ENCODE data around the gene ACSL4.
"Not testable (repeated sequence)": the region's sequence is repeated elsewhere in the genome, so short reads cannot be mapped to it uniquely, and the experiment has no call there.

Gene ACSL4

DNA sequence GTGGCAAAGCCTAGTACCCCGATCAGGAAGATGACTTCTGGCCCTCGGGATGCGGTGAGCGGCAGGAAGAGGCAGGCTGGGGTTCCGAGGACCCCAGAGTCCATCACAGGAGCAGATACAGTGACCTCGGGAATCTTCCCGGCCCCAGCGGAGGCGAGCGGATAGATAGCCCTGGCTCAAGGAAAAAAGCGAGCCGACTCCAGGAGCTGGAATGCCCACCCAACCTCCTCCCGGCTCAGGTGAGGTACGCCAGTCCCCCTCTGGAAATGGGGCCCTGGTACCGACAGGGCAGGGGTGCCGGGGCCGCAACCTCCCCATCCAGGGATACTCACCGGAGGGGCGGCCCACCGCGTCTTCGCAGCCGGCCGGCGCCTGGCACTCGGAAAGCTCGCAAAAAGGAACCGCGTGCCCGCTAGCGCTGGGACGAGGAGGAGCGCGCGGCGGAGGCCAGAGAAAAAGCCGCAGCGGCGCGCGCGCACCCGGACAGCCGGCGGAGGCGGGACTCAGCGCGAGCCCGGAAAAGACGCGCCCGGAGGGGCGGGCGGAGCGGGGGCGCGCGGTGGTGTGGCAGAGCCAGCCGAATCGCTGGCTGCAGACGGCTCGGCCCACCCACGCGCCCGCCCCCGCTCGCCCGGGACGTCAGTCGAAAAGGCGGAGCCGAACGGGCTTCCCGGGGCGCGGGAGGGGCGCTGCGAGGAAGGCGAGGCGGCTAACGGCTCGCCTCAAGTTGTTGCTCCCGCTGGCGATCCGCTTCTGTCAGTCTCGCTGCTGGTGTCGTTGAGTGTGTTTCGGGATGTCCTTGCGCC lies at the start of gene ACSL4:
Gene ACSL4 (minus strand): TSS at position 451 of the 806 bp plus-strand sequence. CDS start 49,894 bp downstream, outside the sequence.
- peak; percentile 27 for DNase-seq

GRCh38 chrX:109777749-109778148 lies 44.7 kb upstream of the ACSL4 start:
- no peak for DNase-seq

GRCh38 chrX:109776986-109777385 lies 43.9 kb upstream of the ACSL4 start:
- no peak for DNase-seq

DNA sequence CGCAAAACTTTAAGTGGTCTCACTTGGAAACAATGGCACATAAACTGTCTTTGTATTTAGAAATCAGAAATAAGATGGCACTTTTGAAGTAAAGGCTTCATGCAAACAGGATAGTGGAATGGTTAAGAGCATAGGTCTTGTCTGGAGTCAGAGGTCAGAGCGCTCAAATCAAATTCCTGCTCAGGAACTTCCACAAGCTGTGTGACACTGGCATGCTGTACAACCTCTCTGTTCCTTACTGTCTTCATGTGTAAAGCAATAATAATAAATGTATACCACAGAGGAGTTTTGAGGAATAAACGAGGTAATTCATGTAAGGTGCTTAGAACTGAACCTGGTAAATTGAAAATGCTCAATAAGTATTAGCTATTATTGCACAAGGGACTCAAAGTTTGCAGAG lies 43.4 kb upstream of the ACSL4 start:
- DNase-seq: no peak

DNA sequence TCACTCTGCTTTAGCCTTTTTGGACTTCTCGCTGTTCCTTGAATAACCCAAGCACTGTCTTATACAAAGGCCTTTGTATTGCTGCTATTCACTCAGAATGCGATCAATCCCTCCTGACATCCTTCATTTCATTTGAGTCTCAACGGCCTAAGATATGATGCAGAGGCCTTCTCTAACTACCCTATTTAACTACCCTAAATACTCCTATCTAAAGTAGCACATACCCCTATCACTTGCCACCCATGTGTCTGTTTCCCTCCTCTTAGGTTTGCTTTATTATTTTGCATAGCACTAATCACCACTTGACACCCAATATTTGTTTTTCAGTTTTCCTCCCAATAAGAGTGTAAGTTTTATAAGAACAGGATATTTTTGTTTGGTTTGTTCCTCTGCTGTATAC lies 42.3 kb upstream of the ACSL4 start:
- no peak for DNase-seq

- DNase-seq: no peak
These were observed 41.6 kb upstream of the ACSL4 start for GRCh38 chrX:109774706-109775105.

GRCh38 chrX:109774136-109774535 lies 41.1 kb upstream of the ACSL4 start:
- DNase-seq: no peak

GRCh38 chrX:109773374-109773773 lies 40.3 kb upstream of the ACSL4 start:
- DNase-seq: no peak

- DNase-seq: no peak
These were observed 37.7 kb upstream of the ACSL4 start for GRCh38 chrX:109770780-109771179.

DNA sequence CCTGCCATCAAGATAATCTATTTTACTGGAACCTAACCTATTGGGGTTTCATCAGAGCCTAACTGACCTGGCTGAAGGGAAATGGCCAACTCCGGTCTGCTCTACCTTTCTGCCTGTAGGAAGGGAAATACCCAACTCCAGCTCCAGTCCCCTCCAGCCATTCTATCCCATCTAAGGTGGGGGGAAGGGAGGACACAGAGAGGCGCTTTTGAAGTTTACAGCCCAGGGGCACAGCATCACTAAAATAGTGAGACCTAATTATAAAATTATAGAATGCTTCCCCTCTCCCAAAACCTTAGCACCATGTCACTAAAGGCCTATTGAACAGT lies 27.8 kb upstream of the ACSL4 start:
- DNase-seq: no peak

DNA sequence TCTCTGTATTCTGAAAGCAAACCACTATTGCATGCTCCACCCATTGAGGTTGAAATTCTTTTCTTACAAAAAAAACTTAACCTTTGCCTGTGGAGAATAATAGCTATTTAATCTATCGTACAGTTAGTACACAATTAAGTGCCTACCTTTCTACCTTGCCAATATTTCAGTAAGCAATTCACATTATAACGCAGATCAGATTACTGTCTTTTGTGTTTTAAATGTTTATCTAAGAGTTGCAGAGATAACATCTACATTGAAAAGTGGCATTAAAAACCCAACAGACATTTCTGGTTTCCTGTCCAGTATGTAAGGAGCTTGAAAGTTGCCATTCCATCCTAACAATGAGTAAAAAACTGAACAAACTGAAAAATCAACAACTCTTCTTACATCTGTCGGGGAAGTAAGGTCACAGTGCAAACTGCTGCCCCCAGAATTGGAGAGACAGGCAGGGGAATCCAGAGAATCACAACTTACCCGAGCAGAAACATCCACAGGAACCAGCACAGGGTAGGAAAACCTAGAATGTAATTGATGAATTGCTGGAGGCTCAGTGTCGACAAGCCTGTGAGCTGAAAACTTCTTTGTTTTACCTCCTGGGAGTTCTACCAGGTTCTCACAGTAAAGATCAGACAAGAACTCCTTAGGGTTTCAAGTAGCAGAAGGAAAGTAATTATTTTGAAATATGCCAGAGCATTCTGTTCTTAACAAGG lies 27.3 kb upstream of the ACSL4 start:
- DNase-seq: no peak

DNA sequence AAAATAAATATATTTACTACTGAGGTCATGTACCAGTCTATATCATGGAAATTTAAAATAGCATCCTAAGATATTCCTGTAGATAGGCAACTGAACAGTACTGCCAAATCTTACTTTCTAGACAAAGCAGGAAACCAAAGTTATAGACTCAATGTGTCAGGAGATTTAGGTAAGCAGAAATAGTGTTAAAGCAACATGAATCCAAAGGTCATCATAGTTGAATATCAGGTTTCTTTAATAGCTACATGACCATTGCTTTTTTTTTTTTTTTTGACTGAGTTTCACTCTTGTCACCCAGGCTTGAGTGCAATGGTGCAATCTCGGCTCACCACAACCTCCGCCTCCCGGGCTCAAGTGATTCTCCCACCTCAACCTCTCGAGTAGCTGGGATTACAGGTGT lies 20.2 kb upstream of the ACSL4 start:
- no peak for DNase-seq

DNA sequence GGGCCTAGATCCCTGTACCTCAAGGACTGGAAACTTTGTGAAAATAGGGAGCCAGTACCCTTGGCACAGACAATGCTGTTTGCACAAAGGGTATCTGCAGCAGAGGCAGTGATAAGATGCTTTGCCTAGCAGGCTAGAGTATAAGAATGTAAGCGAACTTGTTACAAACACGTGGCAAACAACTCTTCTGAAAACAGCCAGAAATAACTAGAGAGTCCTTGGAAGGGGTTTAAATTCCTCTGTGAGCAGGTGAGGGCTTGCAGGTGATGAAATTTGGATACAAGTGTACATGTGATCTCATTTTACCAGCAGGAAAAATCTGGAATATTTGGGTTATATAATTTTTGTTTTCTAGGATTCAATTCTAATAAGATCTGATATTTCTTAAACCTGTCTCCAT lies 18.6 kb upstream of the ACSL4 start:
- DNase-seq: no peak

DNA sequence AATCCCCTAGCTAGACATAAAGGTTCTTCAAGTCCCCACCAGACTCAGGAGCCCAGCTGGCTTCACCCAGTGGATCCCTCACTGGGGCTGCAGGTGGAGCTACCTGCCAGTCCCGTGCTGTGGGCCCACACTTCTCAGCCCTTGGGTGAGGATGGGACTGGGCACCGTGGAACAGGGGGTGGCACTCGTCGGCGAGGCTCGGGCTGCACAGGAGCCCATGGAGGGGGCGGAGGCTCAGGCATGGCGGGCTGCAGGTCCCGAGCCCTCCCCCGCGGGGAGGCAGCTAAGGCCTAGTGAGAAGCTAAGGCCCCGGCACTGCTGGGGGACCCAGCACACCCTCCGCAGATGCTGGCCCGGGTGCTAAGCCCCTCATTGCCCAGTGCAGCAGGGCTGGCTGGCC lies 16.1 kb upstream of the ACSL4 start:
- DNase-seq: no peak

DNA sequence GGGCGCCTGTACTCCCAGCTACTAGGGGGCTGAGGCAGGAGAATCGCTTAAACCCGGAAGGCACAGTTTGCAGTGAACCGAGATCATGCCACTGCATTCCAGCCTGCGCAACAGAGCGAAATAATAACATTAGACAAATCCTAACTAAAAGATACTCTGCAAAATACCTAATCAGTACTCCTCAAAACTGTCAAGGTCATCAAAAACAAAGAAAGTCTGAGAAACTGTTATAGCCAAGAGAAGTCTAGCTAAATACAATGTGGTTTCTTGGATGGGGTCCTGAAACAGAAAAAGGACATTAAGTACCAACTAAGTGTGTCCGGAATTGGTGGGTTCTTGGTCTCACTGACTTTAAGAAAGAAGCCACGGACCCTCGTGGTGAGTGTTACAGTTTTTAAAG lies 14.6 kb upstream of the ACSL4 start:
- no peak for DNase-seq

GRCh38 chrX:109742722-109743121 lies 9.7 kb upstream of the ACSL4 start:
- no peak for DNase-seq

DNA sequence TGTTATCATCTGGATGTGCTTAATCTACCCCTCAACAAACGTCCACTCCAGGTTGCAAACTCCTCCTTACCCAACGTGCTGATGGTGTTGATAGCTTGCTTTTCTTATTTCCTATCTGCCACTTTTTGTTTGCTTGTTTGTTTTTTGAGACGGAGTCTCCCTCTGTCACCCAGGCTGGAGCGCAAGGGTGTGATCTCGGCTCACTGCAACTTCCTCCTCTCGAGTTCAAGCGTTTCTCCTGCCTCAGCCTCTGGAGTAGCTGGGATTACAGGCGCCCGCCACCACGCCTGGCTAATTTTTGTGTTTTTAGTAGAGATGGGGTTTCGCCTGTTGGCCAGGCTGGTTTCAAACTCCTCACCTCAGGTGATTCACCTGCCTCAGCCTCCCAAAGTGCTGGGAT lies 7.8 kb upstream of the ACSL4 start:
- DNase-seq: not testable (repeated sequence)

DNA sequence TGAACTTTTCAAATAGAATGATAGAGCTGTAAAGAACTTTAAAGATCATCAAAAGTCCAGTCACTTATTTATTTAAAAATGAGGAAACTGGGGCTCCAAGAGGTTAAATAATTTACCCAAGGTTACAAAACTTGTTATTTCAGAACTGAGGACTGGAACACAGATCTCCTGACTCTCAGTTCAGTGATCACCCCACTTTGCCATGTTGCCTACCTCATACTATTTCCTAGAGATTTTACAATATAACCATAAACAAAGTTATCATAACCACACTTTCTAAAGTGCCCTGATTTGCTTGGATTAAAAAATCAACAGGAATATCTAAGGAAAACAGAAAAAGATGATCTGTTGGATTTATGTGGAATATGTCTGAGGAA lies 7.4 kb upstream of the ACSL4 start:
- no peak for DNase-seq

- no peak for DNase-seq
These were observed 6.8 kb upstream of the ACSL4 start for GRCh38 chrX:109739625-109740432.

DNA sequence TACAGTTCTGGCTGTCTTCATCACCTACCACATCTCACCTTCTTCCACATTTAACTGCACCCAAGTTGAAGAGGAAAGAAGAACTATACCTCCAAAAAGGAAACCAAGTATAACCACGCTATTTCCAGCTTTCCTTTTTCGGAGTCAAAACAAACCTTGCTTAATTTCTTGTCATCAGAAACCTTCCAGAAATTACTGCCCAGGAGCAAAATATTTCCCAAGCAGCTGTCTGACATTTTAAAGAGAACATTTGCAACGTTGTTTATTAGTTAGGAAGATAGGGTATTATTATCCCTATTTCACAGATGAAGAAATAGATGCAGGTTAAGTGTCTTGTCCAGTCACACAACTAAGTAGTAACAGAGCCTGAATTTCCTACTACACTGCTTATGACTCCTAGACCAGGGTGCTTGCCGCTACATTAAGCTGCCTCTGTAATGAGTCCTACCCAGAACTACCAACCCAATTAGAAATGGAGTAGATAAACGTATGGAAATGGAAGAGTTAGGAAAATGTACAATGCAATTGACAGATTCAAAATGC lies 2.2 kb upstream of the ACSL4 start:
- DNase-seq: no peak

DNA sequence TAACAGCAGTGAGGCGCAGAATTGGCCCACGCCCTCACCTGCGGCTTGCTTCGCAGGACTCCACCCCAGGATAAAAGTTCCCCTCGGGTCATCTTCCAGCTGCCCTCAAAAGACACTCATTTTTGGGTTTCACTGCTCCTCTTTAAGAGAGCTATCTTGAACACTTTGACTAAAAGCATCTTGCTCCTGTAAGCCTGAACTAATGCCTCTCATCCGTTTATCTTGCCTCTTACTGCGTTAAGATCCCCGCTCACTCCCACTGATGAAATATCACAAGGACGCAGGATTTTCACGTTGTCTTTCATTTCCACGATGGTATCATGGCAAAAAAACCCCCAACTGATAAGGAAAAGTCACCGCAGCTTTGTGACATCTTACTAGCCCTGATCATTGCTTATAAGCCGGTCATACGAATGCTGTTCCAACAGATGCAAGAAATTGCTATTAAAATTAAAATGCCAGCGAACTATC lies 591 bp upstream of the ACSL4 start:
- DNase-seq: no peak

- no peak for DNase-seq
These were observed 848 bp downstream of the ACSL4 start for GRCh38 chrX:109732017-109732801.

GRCh38 chrX:109728173-109728535 lies 4.9 kb downstream of the ACSL4 start:
- DNase-seq: no peak

All from NCI-H1048 (cell line).